Uterus (tissue), 2 donors: ENCODE data around the gene MPDU1.

ENCODE experiments used
- POLR2A ChIP-seq, 2 donors: fragments of 450-650 bp; IDR thresholded peaks; one replicate each; pipeline ENCODE4 v1.6.1; 2016; ENCODE audit warnings: antibody characterized with exemption in 2 of 2, mild to moderate bottlenecking in 1 of 2, moderate library complexity in 1 of 2
- TF ChIP-seq, protein P1 (sequence below), 4 experiments: fragments of 200-600 bp in 2 of 4; fragments of 450-650 bp in 2 of 4; sonication (generic) in 2 of 4; IDR thresholded peaks; one replicate each; pipeline ENCODE4 v1.5.1; 2016 to 2019; ENCODE audit warnings: antibody characterized with exemption in 4 of 4, mild to moderate bottlenecking in 2 of 4, moderate library complexity in 1 of 4

DNA sequence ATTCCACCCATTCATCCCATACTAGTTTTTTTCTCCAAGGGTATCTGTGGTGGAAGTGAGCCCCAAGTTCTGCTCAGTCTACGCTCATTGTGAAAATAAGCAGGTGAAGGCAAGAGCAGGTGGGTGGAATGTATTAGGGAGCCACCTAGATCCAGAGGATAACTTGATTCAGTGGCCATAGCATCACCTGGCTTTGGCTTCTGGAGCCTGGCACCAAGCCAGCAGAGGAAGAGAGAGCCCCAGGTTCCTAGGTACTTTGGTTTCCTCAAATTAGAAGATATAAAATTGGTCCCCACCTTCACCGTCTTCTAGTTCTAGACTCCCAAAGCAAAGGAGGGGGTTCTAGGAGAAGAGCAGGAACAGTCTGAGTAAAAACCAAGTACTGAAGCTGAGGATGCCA lies 27.0 kb downstream of the MPDU1 start:
- TF ChIP-seq, protein P1, sequence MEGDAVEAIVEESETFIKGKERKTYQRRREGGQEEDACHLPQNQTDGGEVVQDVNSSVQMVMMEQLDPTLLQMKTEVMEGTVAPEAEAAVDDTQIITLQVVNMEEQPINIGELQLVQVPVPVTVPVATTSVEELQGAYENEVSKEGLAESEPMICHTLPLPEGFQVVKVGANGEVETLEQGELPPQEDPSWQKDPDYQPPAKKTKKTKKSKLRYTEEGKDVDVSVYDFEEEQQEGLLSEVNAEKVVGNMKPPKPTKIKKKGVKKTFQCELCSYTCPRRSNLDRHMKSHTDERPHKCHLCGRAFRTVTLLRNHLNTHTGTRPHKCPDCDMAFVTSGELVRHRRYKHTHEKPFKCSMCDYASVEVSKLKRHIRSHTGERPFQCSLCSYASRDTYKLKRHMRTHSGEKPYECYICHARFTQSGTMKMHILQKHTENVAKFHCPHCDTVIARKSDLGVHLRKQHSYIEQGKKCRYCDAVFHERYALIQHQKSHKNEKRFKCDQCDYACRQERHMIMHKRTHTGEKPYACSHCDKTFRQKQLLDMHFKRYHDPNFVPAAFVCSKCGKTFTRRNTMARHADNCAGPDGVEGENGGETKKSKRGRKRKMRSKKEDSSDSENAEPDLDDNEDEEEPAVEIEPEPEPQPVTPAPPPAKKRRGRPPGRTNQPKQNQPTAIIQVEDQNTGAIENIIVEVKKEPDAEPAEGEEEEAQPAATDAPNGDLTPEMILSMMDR (IDR thresholded peaks at IDR 0.05), result no peak
- TF ChIP-seq POLR2A (IDR thresholded peaks at IDR 0.05), result no peak
